ENCODE data around the gene RCSD1. TPM values are rescaled to one million over a fixed set of nuclear protein-coding genes. Genes with fewer than 3 reads are reported as not detected.

Gene RCSD1
- polyA plus RNA-seq, 3 donors = 10.3 to 14.1 (median 13.0) TPM

GRCh38 chr1:167685844-167686243, 55.8 kb downstream of the RCSD1 start:
- DNase-seq = no peak

GRCh38 chr1:167687919-167688519, 58.0 kb downstream of the RCSD1 start:
- DNase-seq = peak; percentile 84

GRCh38 chr1:167689567-167689920, 59.5 kb downstream of the RCSD1 start:
- no peak for DNase-seq

GRCh38 chr1:167690053-167690452, 60.0 kb downstream of the RCSD1 start:
- no peak for DNase-seq

- no peak for DNase-seq
Observed at GRCh38 chr1:167693425-167694045, 63.5 kb downstream of the RCSD1 start.

- no peak for DNase-seq
Observed at GRCh38 chr1:167694691-167695090, 64.7 kb downstream of the RCSD1 start.

- no peak for DNase-seq
Observed at GRCh38 chr1:167695147-167695546, 65.1 kb downstream of the RCSD1 start.

- DNase-seq = no peak
Observed at GRCh38 chr1:167695756-167696561, 65.9 kb downstream of the RCSD1 start.

- no peak for DNase-seq
Observed at GRCh38 chr1:167697667-167698141, 67.7 kb downstream of the RCSD1 start.

GRCh38 chr1:167698313-167698712, 68.3 kb downstream of the RCSD1 start:
- no peak for DNase-seq

GRCh38 chr1:167701510-167701909, 71.5 kb downstream of the RCSD1 start:
- no peak for DNase-seq

- no peak for DNase-seq
Observed at GRCh38 chr1:167703557-167703956, 73.5 kb downstream of the RCSD1 start.

GRCh38 chr1:167704715-167705114, 74.7 kb downstream of the RCSD1 start:
- DNase-seq = no peak

- DNase-seq = no peak
Observed at GRCh38 chr1:167705250-167705649, 75.2 kb downstream of the RCSD1 start.

GRCh38 chr1:167706363-167706762, 76.3 kb downstream of the RCSD1 start:
- DNase-seq = no peak

- DNase-seq = no peak
Observed at GRCh38 chr1:167706931-167707877, 77.2 kb downstream of the RCSD1 start.

- DNase-seq = no peak
Observed at GRCh38 chr1:167707942-167708341, 77.9 kb downstream of the RCSD1 start.

- no peak for DNase-seq
Observed at GRCh38 chr1:167708940-167709389, 78.9 kb downstream of the RCSD1 start.

- no peak for DNase-seq
Observed at GRCh38 chr1:167710836-167711235, 80.8 kb downstream of the RCSD1 start.

- DNase-seq = no peak
Observed at GRCh38 chr1:167711797-167712196, 81.8 kb downstream of the RCSD1 start.

GRCh38 chr1:167713330-167714081, 83.5 kb downstream of the RCSD1 start:
- no peak for DNase-seq
